Stimulated activated CD8-positive, alpha-beta memory T cell treated with anti-CD3 and anti-CD28 coated beads, Interleukin-4, amount 100 ng/mL, for 1 hour (primary cell): ENCODE results near the gene PFN2.
A peak's percentile ranks its signal among the peaks of the same experiment; 100 is the strongest.
"Not testable (repeated sequence)": the region's sequence is repeated elsewhere in the genome, so short reads cannot be mapped to it uniquely, and the experiment has no call there.

Source experiments
- DNase-seq, 2 donors: peaks; one replicate each; pipeline ENCODE4 v3.0.0-alpha.2; 2020; ENCODE audit warnings: low read depth in 2 of 2, low spot score in 1 of 2

Gene PFN2, protein sequence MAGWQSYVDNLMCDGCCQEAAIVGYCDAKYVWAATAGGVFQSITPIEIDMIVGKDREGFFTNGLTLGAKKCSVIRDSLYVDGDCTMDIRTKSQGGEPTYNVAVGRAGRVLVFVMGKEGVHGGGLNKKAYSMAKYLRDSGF

DNA sequence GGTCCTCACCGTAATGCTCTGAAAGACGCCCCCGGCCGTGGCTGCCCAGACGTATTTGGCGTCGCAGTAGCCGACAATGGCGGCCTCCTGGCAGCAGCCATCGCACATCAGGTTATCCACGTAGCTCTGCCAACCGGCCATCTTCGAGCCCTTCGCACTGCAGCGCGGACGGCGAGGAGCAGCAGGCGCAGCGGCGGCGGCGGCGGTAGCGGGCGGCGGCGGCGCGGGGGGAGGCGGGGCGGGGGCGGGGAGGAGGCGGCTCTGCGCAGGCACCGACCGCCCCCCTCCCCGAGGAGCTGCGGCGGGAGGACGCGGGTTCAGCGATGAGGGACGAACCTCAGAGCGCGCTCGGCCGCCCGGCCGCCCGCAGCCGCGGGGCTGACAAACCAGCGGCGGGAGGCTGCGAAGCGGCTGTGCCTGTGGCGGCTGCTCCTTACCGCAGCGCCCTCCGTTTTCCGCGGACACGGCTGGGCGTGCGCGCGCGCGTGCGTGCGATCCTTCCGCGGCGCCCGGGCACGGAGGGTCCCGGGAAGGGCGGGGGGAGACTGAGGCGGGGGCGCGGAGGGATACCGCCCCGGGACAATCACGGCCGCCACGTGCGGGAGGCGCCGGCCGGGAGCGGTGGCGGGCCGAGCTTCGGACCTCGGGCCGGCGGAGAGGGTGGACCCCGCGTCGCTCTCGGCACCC is at the start of gene PFN2:
TSS of gene PFN2 (minus strand) at position 180 of the 687 bp plus-strand sequence. CDS start at position 141, 39 bp downstream.
- peak; percentile 5 to 30 for DNase-seq

GRCh38 chr3:150015901-150016300 is 45.2 kb upstream of the PFN2 start:
- DNase-seq: no peak

- no peak for DNase-seq
Measured at GRCh38 chr3:150014782-150015181, 44.1 kb upstream of the PFN2 start.

DNA sequence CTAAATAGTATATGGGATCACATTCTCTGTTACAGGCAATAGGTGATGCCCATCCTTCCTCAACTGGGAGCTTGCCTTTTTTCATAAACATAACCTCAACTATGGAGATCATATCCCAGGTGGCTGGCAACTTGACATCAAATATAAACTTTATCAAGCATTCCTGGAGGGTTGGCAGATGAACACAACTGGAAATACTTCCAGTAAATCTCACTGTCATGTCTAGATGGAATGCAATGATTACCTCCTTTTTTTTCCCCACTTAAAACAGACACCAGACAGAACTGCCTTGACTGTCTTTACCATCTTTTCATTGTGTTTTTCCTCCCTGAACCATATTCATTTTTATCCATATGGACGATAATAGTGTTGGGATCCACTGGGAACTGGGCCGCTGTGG is 43.1 kb upstream of the PFN2 start:
- no peak for DNase-seq

GRCh38 chr3:150006794-150007193 is 36.1 kb upstream of the PFN2 start:
- no peak for DNase-seq

DNA sequence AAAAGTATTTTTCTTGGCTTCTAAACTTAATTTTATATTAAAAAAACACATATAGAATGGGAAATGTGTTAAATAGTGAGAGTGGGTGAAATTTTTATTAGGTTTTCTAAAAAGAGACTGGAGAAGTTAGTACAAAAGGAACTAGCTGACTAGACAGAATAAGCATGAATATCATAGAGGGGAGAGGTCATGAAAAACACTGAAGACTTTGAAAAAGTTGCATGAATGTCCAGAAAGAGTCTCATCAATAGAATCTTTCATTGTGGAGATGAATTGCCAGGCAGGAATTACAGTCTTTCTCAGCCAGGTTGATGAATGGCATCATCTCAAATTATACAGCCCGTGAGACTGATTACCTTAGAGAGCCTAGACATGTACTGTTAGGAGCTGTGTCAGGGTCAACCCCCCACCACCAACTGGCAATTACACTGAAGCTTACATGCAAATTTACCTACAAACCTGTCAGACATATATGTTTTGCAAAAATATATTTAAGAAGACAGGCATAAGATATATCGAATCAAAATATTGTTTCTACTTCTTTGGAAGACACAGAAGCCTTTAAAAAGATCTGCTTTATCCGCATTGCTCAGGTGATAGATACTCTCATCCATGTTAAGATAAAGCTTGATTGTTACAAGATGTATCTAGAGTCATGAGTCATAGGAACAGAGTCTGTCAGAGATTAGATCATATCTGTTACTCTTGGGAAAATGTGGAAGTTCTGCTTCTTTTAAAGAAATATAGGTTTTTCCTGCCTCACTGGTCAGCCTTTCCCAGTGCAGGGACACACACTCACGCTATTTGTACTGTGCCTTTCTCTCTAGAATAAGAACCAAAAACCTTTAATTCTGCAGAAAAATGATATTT is 34.8 kb upstream of the PFN2 start:
- no peak for DNase-seq

- DNase-seq: no peak
Measured at GRCh38 chr3:150000641-150001040, 29.9 kb upstream of the PFN2 start.

DNA sequence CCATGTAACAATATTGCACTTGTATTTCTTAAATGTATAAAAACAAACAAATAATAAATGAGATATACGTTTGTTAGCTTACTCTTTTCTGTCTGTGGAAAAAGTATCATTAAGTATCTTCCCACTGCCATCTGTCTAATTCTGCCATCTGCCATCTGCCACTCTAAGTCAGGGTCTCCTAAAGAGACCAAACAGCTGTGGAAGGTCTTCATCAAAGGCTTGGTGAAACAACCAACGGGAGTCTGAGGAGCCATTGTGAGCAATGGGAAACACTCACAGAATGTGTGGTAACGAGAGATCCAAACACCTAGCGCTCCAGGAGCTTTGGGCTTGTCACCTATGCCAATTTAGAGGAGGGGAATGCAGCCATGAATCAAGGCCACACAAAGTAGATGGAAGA is 28.7 kb upstream of the PFN2 start:
- DNase-seq: no peak

GRCh38 chr3:149998946-149999345 is 28.3 kb upstream of the PFN2 start:
- DNase-seq: no peak

- DNase-seq: no peak
Measured at GRCh38 chr3:149992416-149993058, 21.8 kb upstream of the PFN2 start.

GRCh38 chr3:149990423-149990948 is 19.8 kb upstream of the PFN2 start:
- DNase-seq: no peak

GRCh38 chr3:149989307-149989706 is 18.6 kb upstream of the PFN2 start:
- DNase-seq: no peak

GRCh38 chr3:149983628-149984027 is 12.9 kb upstream of the PFN2 start:
- no peak for DNase-seq

DNA sequence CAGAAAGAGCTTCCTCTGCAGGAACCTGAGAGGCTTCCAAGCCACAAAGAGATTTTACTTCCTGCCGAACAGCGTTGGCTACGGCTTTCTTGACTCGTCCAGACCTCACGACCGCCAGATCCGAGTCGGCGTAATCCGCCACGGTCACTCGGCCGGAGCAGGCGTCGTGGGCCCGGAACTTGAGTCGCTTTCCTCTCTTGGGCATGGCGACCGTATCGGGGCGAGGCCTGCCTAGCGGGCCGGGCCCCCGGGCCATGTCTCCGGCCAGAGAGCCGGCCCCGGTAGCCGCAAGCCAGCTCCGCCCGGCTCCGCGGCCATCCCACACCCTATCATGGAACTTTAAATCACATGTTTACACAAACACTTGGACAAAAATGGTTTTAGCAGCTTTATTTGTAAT is 12.4 kb upstream of the PFN2 start:
- DNase-seq: not testable (repeated sequence)

GRCh38 chr3:149981979-149982378 is 11.3 kb upstream of the PFN2 start:
- DNase-seq: not testable (repeated sequence)

- no peak for DNase-seq
Measured at GRCh38 chr3:149977386-149977785, 6.7 kb upstream of the PFN2 start.

DNA sequence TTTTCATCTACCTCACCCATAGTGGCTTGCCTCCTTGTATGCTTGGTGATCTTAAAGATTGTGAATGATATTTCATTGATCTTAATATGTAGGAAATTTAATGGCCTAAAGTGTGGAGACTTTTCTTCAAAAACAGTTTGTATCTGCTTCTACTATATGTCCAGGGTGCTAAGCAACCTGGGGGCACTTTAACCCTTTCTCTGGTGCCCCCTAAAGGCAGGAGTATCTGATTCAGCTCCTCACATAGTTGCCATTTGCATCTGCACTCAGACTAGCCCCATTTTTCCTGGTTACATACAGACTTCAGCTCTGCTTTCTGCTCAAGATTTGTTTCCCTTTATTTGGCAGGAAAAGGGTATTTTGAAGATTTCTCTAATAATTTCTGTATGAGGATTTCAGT is 5.2 kb upstream of the PFN2 start:
- no peak for DNase-seq

GRCh38 chr3:149971403-149972075 is 844 bp upstream of the PFN2 start:
- no peak for DNase-seq

- peak; percentile 67 for DNase-seq
Measured at GRCh38 chr3:149969940-149970715, 567 bp downstream of the PFN2 start.
